ENCODE measurements around the gene TBX5. TPM values are rescaled to one million over a fixed set of nuclear protein-coding genes. Genes with fewer than 3 reads are reported as not detected.

TBX5 gene
- total and polyA plus RNA-seq, 12 donors: 0.07 to 0.27 (median 0.14) TPM; not detected in 8

- DNase-seq: no peak
- WGBS, 4 donors: 34 to 38% (median 35%) methylated on average over 5 to 7 of the region's 7 CpGs
- Histone ChIP-seq H3K9me3 (replicated peaks in 1 of 3) (no peaks in the 10 kb centered on the region), H3K4me1 (replicated peaks in 1 of 2) (no peaks in the 10 kb centered on the region), H3K36me3 (replicated peaks in 1 of 2) (no peaks in the 10 kb centered on the region), H3K4me3 (no peak overlapping the region), H3K27me3 (peaks cover 86% of the 10 kb centered on the region), H3K27ac (no peak overlapping the region)
- intact Hi-C loops (cut with DNase I): no loop called here
- no peak for TF ChIP-seq POLR2A (IDR thresholded peaks at IDR 0.05)
- TF ChIP-seq CTCF (IDR thresholded peaks at IDR 0.05): no peak
Measured at GRCh38 chr12:114412307-114412706, 6.4 kb upstream of the TBX5 start.

- H3K9me3 ChIP-seq (replicated peaks in 1 of 3): no peaks in the 10 kb centered on the region
- no peak overlapping the region for H3K4me3 ChIP-seq
- intact Hi-C loops (cut with DNase I): no loop called here
- peaks cover 94% of the 10 kb centered on the region for H3K27me3 ChIP-seq
- 48 to 67% (median 54%) methylated on average over 14 of the region's 14 CpGs for WGBS, 4 donors
- no peaks in the 10 kb centered on the region for H3K4me1 ChIP-seq (replicated peaks in 1 of 2)
- TF ChIP-seq CTCF (IDR thresholded peaks at IDR 0.05) (no peak), POLR2A (IDR thresholded peaks at IDR 0.05) (no peak)
- no peak overlapping the region for H3K27ac ChIP-seq
- no peaks in the 10 kb centered on the region for H3K36me3 ChIP-seq (replicated peaks in 1 of 2)
- no peak for DNase-seq
Measured at GRCh38 chr12:114411071-114411837, 5.3 kb upstream of the TBX5 start.

- WGBS, 4 donors: 28 to 35% (median 30%) methylated on average over 12 of the region's 12 CpGs
- intact Hi-C loops (cut with DNase I): no loop called here
- Histone ChIP-seq H3K27ac (no peak overlapping the region), H3K9me3 (replicated peaks in 1 of 3) (no peaks in the 10 kb centered on the region), H3K36me3 (replicated peaks in 1 of 2) (no peaks in the 10 kb centered on the region), H3K27me3 (peaks cover 93% of the 10 kb centered on the region), H3K4me1 (replicated peaks in 1 of 2) (no peaks in the 10 kb centered on the region), H3K4me3 (no peak overlapping the region)
- TF ChIP-seq CTCF (IDR thresholded peaks at IDR 0.05): no peak
- no peak for TF ChIP-seq POLR2A (IDR thresholded peaks at IDR 0.05)
- no peak for DNase-seq
Measured at GRCh38 chr12:114409852-114410600, 4.1 kb upstream of the TBX5 start.
